Erythroblast (primary cell): ENCODE data around the gene C4orf36.

Source experiments
- GATA1 ChIP-seq: IDR thresholded peaks from 2 replicates; pipeline ENCODE4 v1.6.1; 2011; ENCODE audit warnings: low read depth, mild to moderate bottlenecking, control low read depth, low read length, moderate library complexity
- POLR2A ChIP-seq: IDR thresholded peaks from 2 replicates; pipeline ENCODE4 v1.6.1; 2011; ENCODE audit warnings: mild to moderate bottlenecking, low read length

- TF ChIP-seq POLR2A (no peak), GATA1 (no peak)
Observed at GRCh38 chr4:86908251-86908657, 16.0 kb upstream of the C4orf36 start.
